ENCODE data around the gene CD34. TPM values are rescaled to one million over a fixed set of nuclear protein-coding genes. Genes with fewer than 3 reads are reported as not detected.

The CD34 gene
- total RNA-seq, 1 donor, result 0.27 TPM

DNA sequence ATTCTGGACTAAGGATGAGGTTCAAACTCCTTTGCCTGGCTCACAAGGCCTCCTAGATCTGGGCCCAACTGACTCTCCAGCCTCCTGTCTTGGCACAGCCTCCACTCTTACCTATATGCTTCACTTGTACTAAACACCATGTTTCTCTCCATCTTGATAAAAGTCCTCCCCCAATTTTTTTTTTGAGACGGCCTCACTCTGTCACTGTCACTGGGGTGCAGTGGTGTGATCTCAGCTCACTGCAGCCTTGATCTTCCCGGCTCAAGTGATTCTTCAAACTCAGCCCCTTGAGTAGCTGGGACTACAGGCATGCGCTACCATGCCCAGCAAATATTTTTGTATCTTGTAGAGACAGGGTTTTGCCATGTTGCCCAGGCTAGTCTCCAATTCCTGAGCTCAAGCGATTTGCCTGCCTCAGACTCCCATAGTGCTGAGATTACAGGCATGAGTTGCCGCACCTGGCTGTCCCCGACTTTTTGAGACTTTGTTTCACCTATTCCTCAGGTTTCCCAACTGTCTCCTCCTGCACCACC lies 39.7 kb downstream of the CD34 start:
- no peak for DNase-seq (ENCODE audit: low read depth)
- TF ChIP-seq, protein P1, sequence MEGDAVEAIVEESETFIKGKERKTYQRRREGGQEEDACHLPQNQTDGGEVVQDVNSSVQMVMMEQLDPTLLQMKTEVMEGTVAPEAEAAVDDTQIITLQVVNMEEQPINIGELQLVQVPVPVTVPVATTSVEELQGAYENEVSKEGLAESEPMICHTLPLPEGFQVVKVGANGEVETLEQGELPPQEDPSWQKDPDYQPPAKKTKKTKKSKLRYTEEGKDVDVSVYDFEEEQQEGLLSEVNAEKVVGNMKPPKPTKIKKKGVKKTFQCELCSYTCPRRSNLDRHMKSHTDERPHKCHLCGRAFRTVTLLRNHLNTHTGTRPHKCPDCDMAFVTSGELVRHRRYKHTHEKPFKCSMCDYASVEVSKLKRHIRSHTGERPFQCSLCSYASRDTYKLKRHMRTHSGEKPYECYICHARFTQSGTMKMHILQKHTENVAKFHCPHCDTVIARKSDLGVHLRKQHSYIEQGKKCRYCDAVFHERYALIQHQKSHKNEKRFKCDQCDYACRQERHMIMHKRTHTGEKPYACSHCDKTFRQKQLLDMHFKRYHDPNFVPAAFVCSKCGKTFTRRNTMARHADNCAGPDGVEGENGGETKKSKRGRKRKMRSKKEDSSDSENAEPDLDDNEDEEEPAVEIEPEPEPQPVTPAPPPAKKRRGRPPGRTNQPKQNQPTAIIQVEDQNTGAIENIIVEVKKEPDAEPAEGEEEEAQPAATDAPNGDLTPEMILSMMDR (IDR thresholded peaks at IDR 0.05; ENCODE audit: insufficient read depth, low read length), result no peak

GRCh38 chr1:207870306-207871031 lies 40.5 kb downstream of the CD34 start:
- DNase-seq (ENCODE audit: low read depth), result no peak
- TF ChIP-seq, protein P1 (IDR thresholded peaks at IDR 0.05; ENCODE audit: insufficient read depth, low read length), result no peak
- no peak overlapping the region for H3K4me3 ChIP-seq (ENCODE audit: low read depth, low read length)

More for the DNA sequence above, 39.7 kb downstream of the CD34 start:
- H3K4me3 ChIP-seq (ENCODE audit: low read depth, low read length), result no peak overlapping the region

DNA sequence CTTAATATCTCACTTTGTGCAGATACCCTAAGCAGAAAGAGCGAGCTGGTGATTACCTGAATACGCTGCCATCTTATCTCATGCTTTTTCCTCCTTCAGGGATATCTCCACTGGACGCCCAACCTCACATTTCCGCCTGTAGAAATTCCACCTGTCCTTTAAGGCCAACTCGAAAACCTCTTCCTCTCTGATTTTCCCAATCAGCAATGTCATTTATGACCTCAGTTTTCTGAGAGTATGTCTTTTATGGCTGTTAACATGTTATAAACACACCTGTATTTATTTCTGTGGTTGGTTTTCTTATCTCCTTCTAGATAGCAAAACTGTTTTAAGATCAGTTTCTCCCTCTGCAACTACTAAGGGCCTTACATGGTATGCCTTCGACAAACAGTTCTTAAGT lies 41.1 kb downstream of the CD34 start:
- DNase-seq (ENCODE audit: low read depth), result no peak
- H3K4me3 ChIP-seq (ENCODE audit: low read depth, low read length), result no peak overlapping the region
- TF ChIP-seq, protein P1 (IDR thresholded peaks at IDR 0.05; ENCODE audit: insufficient read depth, low read length), result no peak

GRCh38 chr1:207868774-207869721 lies 41.9 kb downstream of the CD34 start:
- peak overlapping the region; percentile 82 for H3K4me3 ChIP-seq (ENCODE audit: low read depth, low read length)
- TF ChIP-seq, protein P1 (IDR thresholded peaks at IDR 0.05; ENCODE audit: insufficient read depth, low read length), result peak; percentile 64
- DNase-seq (ENCODE audit: low read depth), result peak; percentile 71

GRCh38 chr1:207868251-207868773 lies 42.6 kb downstream of the CD34 start:
- DNase-seq (ENCODE audit: low read depth), result peak; percentile 57
- H3K4me3 ChIP-seq (ENCODE audit: low read depth, low read length), result peak overlapping the region; percentile 82
- TF ChIP-seq, protein P1 (IDR thresholded peaks at IDR 0.05; ENCODE audit: insufficient read depth, low read length), result no peak
